DND-41 (cell line): ENCODE data around the gene GNG4.

Experiments
- CTCF ChIP-seq: IDR thresholded peaks from 2 replicates; pipeline ENCODE4 v1.5.1; 2012; ENCODE audit warnings: borderline replicate concordance, low read length, moderate library complexity, mild to moderate bottlenecking; ENCODE audit not compliant: poor library complexity, severe bottlenecking; ENCODE audit errors: extremely low read depth
- EZH2 ChIP-seq: IDR thresholded peaks from 3 replicates; pipeline ENCODE4 v1.6.1; 2012; ENCODE audit warnings: borderline replicate concordance, low read depth, mild to moderate bottlenecking, moderate library complexity, low read length, inconsistent platforms; ENCODE audit not compliant: severe bottlenecking

GRCh38 chr1:235588916-235589515 is 60.6 kb downstream of the GNG4 start:
- no peak for TF ChIP-seq EZH2
- TF ChIP-seq CTCF: no peak
